ENCODE measurements around the gene ARHGAP32.
"Not testable (repeated sequence)": the region's sequence is repeated elsewhere in the genome, so short reads cannot be mapped to it uniquely, and the experiment has no call there.

- not testable (repeated sequence) for TF ChIP-seq EP300, CTCF (IDR thresholded peaks at IDR 0.05)
Observed at GRCh38 chr11:129185082-129185481, 7.0 kb downstream of the ARHGAP32 start.
